Endometrial microvascular endothelial cells (primary cell): ENCODE measurements around the gene MEGF9. TPM values are rescaled to one million over a fixed set of nuclear protein-coding genes. Genes with fewer than 3 reads are reported as not detected.

ENCODE experiments used
- in situ Hi-C: cut with HindIII; loops from 2 replicates; pipeline ENCODE4 v1.10.0; 2017; ENCODE audit warnings: low sequenced_read_pairs, low pct_unique_long_range_greater_than_20kb; ENCODE audit errors: inconsistent ontology term
- total RNA-seq: library from RNA; depleted of rRNA; stranded (reverse); fragments of >200 nt; gene quantifications from one replicate; pipeline ENCODE4 v1.2.3, GENCODE V29; 2015; ENCODE audit errors: inconsistent ontology term

Gene MEGF9
- total RNA-seq, 1 donor from 2014 or later: 10.3 TPM

- in situ Hi-C loops: no loop called here
Measured at GRCh38 chr9:120734607-120735410, 20.5 kb upstream of the MEGF9 start.

- in situ Hi-C loops: no loop called here
Measured at GRCh38 chr9:120733190-120733589, 18.9 kb upstream of the MEGF9 start.

DNA sequence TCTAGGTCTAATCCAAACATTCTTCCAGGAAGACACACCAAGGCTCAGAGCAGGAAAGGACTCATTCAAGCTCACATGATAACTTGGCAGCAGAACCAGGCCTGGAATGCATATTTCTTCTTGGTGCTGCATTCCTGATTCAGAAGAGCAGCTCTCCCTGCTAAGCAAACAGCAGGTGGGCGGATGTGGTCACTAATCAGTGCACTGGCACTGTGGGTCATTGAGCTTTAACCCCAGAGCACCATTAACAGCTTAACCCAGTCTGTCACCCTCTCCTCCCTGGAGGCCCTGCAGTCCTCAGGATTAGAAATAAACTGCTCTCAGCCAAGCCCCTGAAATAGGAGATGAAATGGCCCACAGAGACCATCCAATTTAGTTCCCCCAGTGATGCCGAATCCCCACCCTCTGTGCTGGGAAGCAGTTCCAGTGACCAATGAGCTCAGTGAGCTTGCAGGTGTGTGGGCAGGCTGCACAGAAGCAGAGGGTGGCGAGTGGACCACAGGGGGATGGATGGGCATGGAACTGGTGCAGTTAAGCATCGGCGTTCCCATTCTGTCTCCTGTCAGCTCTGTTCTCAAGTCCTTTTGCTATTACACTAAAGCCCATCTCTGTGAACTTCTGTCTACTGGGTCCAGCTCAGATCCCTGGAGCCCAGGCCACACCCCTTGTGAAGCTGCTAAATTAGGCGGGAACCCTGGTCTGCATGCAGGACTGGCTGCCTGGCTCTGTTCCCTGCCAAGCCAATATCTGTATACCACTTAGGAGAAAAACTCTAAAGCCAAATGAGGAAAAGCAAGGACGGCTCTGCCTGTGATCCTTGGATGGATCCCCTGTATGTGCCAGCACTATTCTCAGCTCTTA lies 16.6 kb upstream of the MEGF9 start:
- in situ Hi-C loops: no loop called here

GRCh38 chr9:120729791-120730241 lies 15.5 kb upstream of the MEGF9 start:
- in situ Hi-C loops: no loop called here

GRCh38 chr9:120726484-120726883 lies 12.2 kb upstream of the MEGF9 start:
- in situ Hi-C loops: no loop called here

- in situ Hi-C loops: no loop called here
Measured at GRCh38 chr9:120725907-120726306, 11.6 kb upstream of the MEGF9 start.

- in situ Hi-C loops: no loop called here
Measured at GRCh38 chr9:120724757-120725400, 10.6 kb upstream of the MEGF9 start.

- in situ Hi-C loops: no loop called here
Measured at GRCh38 chr9:120723565-120723964, 9.3 kb upstream of the MEGF9 start.

- in situ Hi-C loops: no loop called here
Measured at GRCh38 chr9:120720404-120720803, 6.1 kb upstream of the MEGF9 start.

DNA sequence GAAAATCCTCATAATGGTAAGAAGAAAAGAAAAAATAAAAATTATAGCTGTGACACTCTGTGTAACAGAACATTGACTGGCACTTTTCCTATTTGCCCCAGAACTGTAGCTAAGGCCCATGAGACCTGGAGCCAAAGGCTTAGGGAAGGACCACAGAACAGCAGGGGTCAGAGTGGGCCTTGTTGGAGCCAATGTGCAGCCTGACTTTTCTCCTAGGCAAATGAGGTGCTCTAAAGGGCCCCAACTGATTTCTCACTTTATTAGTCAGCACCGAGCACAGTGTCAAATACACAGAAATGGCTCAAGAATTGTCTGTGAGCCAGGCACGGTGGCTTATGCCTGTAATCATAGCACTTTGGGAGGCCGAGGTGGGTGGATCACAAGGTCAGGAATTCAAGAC lies 4.0 kb upstream of the MEGF9 start:
- in situ Hi-C loops: no loop called here

DNA sequence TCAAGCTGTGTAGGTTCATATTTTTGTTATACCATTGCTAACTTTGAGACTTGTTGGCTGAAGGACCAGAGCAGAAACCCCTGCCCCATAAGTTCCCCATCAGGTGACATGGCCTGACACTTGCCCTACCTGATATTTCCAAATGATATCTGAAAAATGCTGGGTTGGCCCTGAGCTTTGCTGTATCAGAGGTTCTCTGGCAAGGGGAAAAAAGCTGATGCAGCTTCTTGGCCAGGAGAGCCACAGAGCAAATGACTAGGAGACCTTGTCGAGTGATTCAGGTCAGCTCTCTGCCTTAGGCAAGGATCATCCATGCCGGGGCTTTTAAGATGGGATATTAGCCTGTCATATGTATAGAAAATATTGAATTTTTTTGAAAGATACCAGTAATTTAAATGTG lies 2.9 kb upstream of the MEGF9 start:
- in situ Hi-C loops: no loop called here

DNA sequence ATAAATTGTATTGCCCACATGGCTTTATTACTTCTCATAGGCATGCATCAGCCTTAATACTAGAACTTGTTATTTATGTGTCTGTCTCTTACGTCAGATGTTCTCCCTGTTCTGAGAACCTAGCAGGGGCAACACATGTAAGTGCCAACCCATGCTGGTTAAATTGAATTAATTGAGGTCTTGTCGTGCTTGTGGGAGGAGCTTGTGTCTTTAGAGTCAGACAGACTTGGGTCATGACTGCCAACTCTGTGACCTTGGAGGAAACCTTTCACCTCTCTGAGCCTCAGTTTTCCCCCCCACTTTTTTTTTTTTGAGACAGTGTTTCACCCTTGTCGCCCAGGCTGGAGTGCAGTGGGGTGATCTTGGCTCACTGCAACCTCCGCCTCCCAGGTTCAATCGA lies 2.2 kb upstream of the MEGF9 start:
- in situ Hi-C loops: no loop called here

DNA sequence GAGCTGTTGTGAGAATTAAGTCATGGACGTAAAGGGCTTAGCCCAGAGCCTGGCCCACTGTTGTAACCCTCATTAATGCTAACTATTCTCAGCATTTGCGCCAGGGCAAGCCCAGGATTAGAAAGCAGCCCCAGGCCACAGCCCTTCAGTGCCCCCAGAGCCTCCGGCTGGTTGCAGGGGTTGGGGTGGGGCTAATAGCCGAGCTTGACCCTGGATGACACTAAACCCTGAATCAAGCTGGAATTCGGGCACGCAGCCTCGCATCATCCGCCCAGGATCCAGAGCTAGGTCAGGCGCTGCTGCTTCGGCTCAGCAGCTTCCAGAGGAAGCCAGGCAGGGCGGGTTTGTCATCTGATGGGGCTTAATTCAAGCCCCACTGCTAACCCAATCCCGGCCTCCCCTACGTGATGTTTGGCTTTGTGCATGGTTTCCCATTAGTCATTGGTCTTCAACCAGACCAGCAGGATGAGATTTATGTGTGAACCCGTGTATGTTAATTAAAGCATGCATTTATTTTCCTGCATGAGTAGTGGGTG lies 1.2 kb upstream of the MEGF9 start:
- in situ Hi-C loops: no loop called here

GRCh38 chr9:120714846-120715388 lies 647 bp upstream of the MEGF9 start:
- in situ Hi-C loops: no loop called here

- in situ Hi-C loops: no loop called here
Measured at GRCh38 chr9:120713257-120714087, 798 bp downstream of the MEGF9 start.

GRCh38 chr9:120712539-120713031 lies 1.7 kb downstream of the MEGF9 start:
- in situ Hi-C loops: no loop called here

- in situ Hi-C loops: no loop called here
Measured at GRCh38 chr9:120711841-120712538, 2.3 kb downstream of the MEGF9 start.
